K562 (cell line): ENCODE measurements around the gene TUBGCP6. TPM values are rescaled to one million over a fixed set of nuclear protein-coding genes. Genes with fewer than 3 reads are reported as not detected.

ENCODE experiments used
- ATAC-seq: fragments of 200-7000 bp; cut with Tn5 transposase; 3 replicates; pipeline ENCODE4 v1.9.1; 2020; ENCODE audit warnings: moderate library complexity
- BruUV-seq: library from RNA; stranded (reverse); fragments of 400-500 nt; replicated peaks from 2 replicates; lab custom pipeline; 2021; lab: Mats Ljungman, UMichigan
- CTCF ChIA-PET: fragments of 300-600 bp; formaldehyde crosslinking; extraction: SDS; loops from one replicate; lab custom pipeline; 2021; ENCODE audit warnings: low intra/inter-chr PET ratio; lab: Yijun Ruan, JAX
- POLR2A ChIA-PET: fragments of 300-600, 350-650 bp; sonication (Branson Sonifier 250); formaldehyde crosslinking; extraction: SDS; loops from one replicate; lab custom pipeline; 2021; ENCODE audit warnings: antibody characterized with exemption, inconsistent platforms; lab: Yijun Ruan, JAX
- DNase-seq, 4 experiments: peaks; one replicate each; pipeline versions ENCODE4 v3.0.0 to v3.0.0-alpha.2; 2011 to 2018; ENCODE audit warnings: low spot score in 3 of 4, mixed read lengths in 3 of 4; ENCODE audit errors: extremely low read depth in 1 of 4
- FAIRE-seq: peaks from 2 replicates; lab custom pipeline; 2011; peaks lifted over from hg19 to GRCh38; lab: Jason Lieb, UNC
- H2AFZ ChIP-seq: 2 replicates; pipeline ENCODE4 v1.6.0; 2011; ENCODE audit warnings: low read depth, low read length, control low read depth, inconsistent platforms
- H3K27ac ChIP-seq: fragments of 200-600 bp; 3 replicates; pipeline ENCODE4 v1.8.0; 2011; ENCODE audit warnings: low read depth, mild to moderate bottlenecking, control low read depth, inconsistent platforms, low read length, moderate library complexity, mixed read lengths; ENCODE audit errors: extremely low read depth
- H3K27me3 ChIP-seq, 2 experiments: fragments of 300-600 bp in 1 of 2; 2 replicates in 1 of 2; 3 replicates in 1 of 2; pipeline versions ENCODE4 v1.6.0 to v1.8.0; 2011; ENCODE audit warnings: inconsistent platforms in 2 of 2, low read length in 2 of 2, mild to moderate bottlenecking in 1 of 2, mixed read lengths in 1 of 2, moderate library complexity in 1 of 2; ENCODE audit not compliant: control insufficient read depth in 2 of 2, insufficient read depth in 2 of 2
- H3K36me3 ChIP-seq: fragments of 300-600 bp; 3 replicates; pipeline ENCODE4 v1.8.0; 2011; ENCODE audit warnings: mild to moderate bottlenecking, low read length, inconsistent platforms; ENCODE audit not compliant: control insufficient read depth, insufficient read depth
- H3K4me1 ChIP-seq, 2 experiments: fragments of 200-600 bp in 1 of 2; replicated peaks in 1 of 2; 2 replicates in 1 of 2; 3 replicates in 1 of 2; pipeline versions ENCODE4 v1.5.1 to v1.8.0; 2011; ENCODE audit warnings: inconsistent platforms in 2 of 2, low read length in 2 of 2, mild to moderate bottlenecking in 1 of 2, mixed read lengths in 1 of 2, moderate library complexity in 1 of 2; ENCODE audit not compliant: control insufficient read depth in 2 of 2, insufficient read depth in 2 of 2
- H3K4me2 ChIP-seq: 2 replicates; pipeline ENCODE4 v1.6.1; 2011; ENCODE audit warnings: low read length, control low read depth, inconsistent platforms, mixed read lengths; ENCODE audit not compliant: insufficient read depth
- H3K4me3 ChIP-seq: fragments of 200-600 bp; sonication (generic), shearing (Covaris generic); 2 replicates; pipeline ENCODE4 v1.5.1; 2016; ENCODE audit warnings: control low read depth, inconsistent platforms
- H3K79me2 ChIP-seq: fragments of 200-600 bp; 3 replicates; pipeline ENCODE4 v1.8.0; 2011; ENCODE audit warnings: low read length, inconsistent platforms; ENCODE audit not compliant: control insufficient read depth, insufficient read depth
- H3K9ac ChIP-seq, 2 experiments: 2 replicates each; pipeline versions ENCODE4 v1.6.0 to v1.6.1; 2011; ENCODE audit warnings: low read depth in 2 of 2, low read length in 2 of 2, control low read depth in 1 of 2, inconsistent platforms in 1 of 2, mild to moderate bottlenecking in 1 of 2, mixed read lengths in 1 of 2; ENCODE audit not compliant: insufficient read depth in 1 of 2
- H3K9me1 ChIP-seq: one replicate; pipeline ENCODE4 v1.6.0; 2011; ENCODE audit warnings: inconsistent platforms, mild to moderate bottlenecking, low read length, moderate library complexity; ENCODE audit not compliant: control insufficient read depth, insufficient read depth
- H3K9me3 ChIP-seq: replicated peaks from 2 replicates; pipeline ENCODE4 v1.5.1; 2011; ENCODE audit warnings: low read depth, low read length, inconsistent platforms; ENCODE audit not compliant: control insufficient read depth, insufficient read depth
- H4K20me1 ChIP-seq: replicated peaks from 2 replicates; pipeline ENCODE4 v1.6.1; 2011; ENCODE audit warnings: low read length, inconsistent platforms, mixed read lengths; ENCODE audit not compliant: control insufficient read depth, insufficient read depth
- BRF2 ChIP-seq: IDR thresholded peaks from 3 replicates; pipeline ENCODE4 v1.6.1; 2011; ENCODE audit warnings: borderline replicate concordance, mild to moderate bottlenecking; ENCODE audit not compliant: insufficient read length, insufficient read depth
- CGGBP1 ChIP-seq: fragments of 250-450 bp; sonication (Bioruptor Pico); IDR thresholded peaks from 2 replicates; pipeline ENCODE4 v1.9.0; 2021; ENCODE audit warnings: mild to moderate bottlenecking
- CREM ChIP-seq: IDR thresholded peaks from 2 replicates; pipeline ENCODE4 v1.6.1; 2014; ENCODE audit warnings: antibody characterized with exemption, low read depth
- CSDE1 ChIP-seq, 2 experiments: fragments of 450-650 bp; IDR thresholded peaks; 2 replicates each; pipeline ENCODE4 v1.6.1; 2016; ENCODE audit warnings: mild to moderate bottlenecking in 1 of 2
- GABPA ChIP-seq: fragments of 200-800 bp; sonication (Bioruptor generic); conservative IDR thresholded peaks from 2 replicates; pipeline ENCODE4 v1.6.1; 2016; ENCODE audit warnings: low read depth, missing genetic modification characterization, missing compliant biosample characterization
- IRF9 ChIP-seq: fragments of 450-650 bp; IDR thresholded peaks from 2 replicates; pipeline ENCODE4 v1.6.1; 2016; ENCODE audit warnings: missing biosample characterization, missing genetic modification characterization
- LARP7 ChIP-seq: fragments of 450-650 bp; IDR thresholded peaks from 2 replicates; pipeline ENCODE4 v1.6.1; 2016
- MEF2D ChIP-seq: conservative IDR thresholded peaks from 2 replicates; pipeline ENCODE4 v1.6.1; 2016; ENCODE audit warnings: low read depth, missing genetic modification characterization, missing compliant biosample characterization
- PATZ1 ChIP-seq: fragments of 250-450 bp; sonication (Bioruptor Pico); IDR thresholded peaks from 2 replicates; pipeline ENCODE4 v1.5.0; 2020; ENCODE audit warnings: mild to moderate bottlenecking, borderline replicate concordance
- RBFOX2 ChIP-seq: fragments of 200-400 bp; formaldehyde crosslinking; IDR thresholded peaks from 2 replicates; pipeline ENCODE4 v1.6.1; 2017; ENCODE audit warnings: low read depth, mild to moderate bottlenecking, low read length, moderate library complexity
- SOX6 ChIP-seq: fragments of 450-650 bp; IDR thresholded peaks from 2 replicates; pipeline ENCODE4 v1.6.1; 2014; ENCODE audit warnings: mild to moderate bottlenecking
- ZBTB34 ChIP-seq: fragments of 250-450 bp; sonication (Bioruptor Pico); IDR thresholded peaks from 2 replicates; pipeline ENCODE4 v1.8.0; 2021; ENCODE audit warnings: mild to moderate bottlenecking, moderate library complexity
- ZFP36 ChIP-seq: fragments of 150-350 bp; IDR thresholded peaks from 2 replicates; pipeline ENCODE4 v1.6.1; 2018; ENCODE audit warnings: low read length, low read depth; ENCODE audit not compliant: partially characterized antibody
- ZNF324 ChIP-seq: fragments of 250-450 bp; sonication (Bioruptor Pico); IDR thresholded peaks from 2 replicates; pipeline ENCODE4 v1.4.0; 2020; ENCODE audit warnings: mild to moderate bottlenecking
- ZNF583 ChIP-seq: fragments of 250-450 bp; sonication (Bioruptor Pico); IDR thresholded peaks from 2 replicates; pipeline ENCODE4 v1.4.0; 2020
- ZNF707 ChIP-seq: fragments of 250-450 bp; sonication (Bioruptor Pico); conservative IDR thresholded peaks from 2 replicates; pipeline ENCODE4 v1.8.0; 2022; ENCODE audit warnings: inconsistent platforms, mild to moderate bottlenecking, moderate library complexity
- ZNF76 ChIP-seq: fragments of 250-450 bp; sonication (Bioruptor Pico); IDR thresholded peaks from 2 replicates; pipeline ENCODE4 v1.4.0; 2020; ENCODE audit warnings: mild to moderate bottlenecking, moderate library complexity, borderline replicate concordance
- ZNF780A ChIP-seq: fragments of 250-450 bp; sonication (Bioruptor Pico); IDR thresholded peaks from 2 replicates; pipeline ENCODE4 v1.5.0; 2021; ENCODE audit warnings: mild to moderate bottlenecking
- WGBS: fragments of 100-300 bp; shearing (Covaris generic); methylation state at CpG from one replicate; pipeline ENCODE4 v1.1.6; 2016; ENCODE audit warnings: low coverage, mixed read lengths; ENCODE audit not compliant: insufficient coverage; ENCODE audit errors: missing lambda C conversion rate; 5-methylcytosine and 5-hydroxymethylcytosine counted together
- in situ Hi-C: fragments of 300-500 bp; cut with MboI; formaldehyde crosslinking; loops from 4 replicates; pipeline ENCODE4 v1.15.0; 2018; ENCODE audit warnings: inconsistent platforms, mixed read lengths
- intact Hi-C: fragments of 100-400 bp; cut with micrococcal nuclease; formaldehyde crosslinking; loops from 2 replicates; pipeline ENCODE4 v1.14.2; 2022
- polyA plus RNA-seq, 8 experiments: library from polyadenylated mRNA; depleted of rRNA in 4 of 8; stranded (reverse) in 5 of 8; unstranded in 3 of 8; fragments of >200 nt; fragmentation: Nextera tagmentation in 2 of 8; fragmentation: Illumina TruSeq in 1 of 8; extraction: Ambion mirVana in 2 of 8; extraction: Trizol in 1 of 8; gene quantifications; 2 replicates each; pipeline versions ENCODE4 v1.2.1 to v1.2.3, GENCODE V29; 2011 to 2014; ENCODE audit warnings: inconsistent platforms in 1 of 8, missing spikeins in 1 of 8
- total RNA-seq, 7 experiments: library from RNA; depleted of rRNA in 6 of 7; stranded (reverse); fragments of >200 nt in 6 of 7; fragmentation: Illumina TruSeq in 2 of 7; extraction: Trizol in 2 of 7; gene quantifications; 2 replicates each; pipeline versions ENCODE4 v1.2.1 to v1.2.3, GENCODE V29; 2011 to 2021; ENCODE audit warnings: low replicate concordance in 1 of 7

The TUBGCP6 gene
- total and polyA plus RNA-seq, 9 of the 15 experiments (the other 6 are each of a cell fraction or from before 2014, with no cell fraction given), result 0.76 to 33.0 (median 10.1) TPM

GRCh38 chr22:50193621-50194020, 51.2 kb downstream of the TUBGCP6 start:
- peaks cover 42% of the 10 kb centered on the region for H3K79me2 ChIP-seq
- H3K9me3 ChIP-seq, result no peaks in the 10 kb centered on the region
- no peak for ATAC-seq
- H3K9ac ChIP-seq, result no peak overlapping the region
- no peak for FAIRE-seq
- ChIA-PET POLR2A (no interaction called here), CTCF (no interaction called here)
- H3K4me2 ChIP-seq, result no peak overlapping the region
- peaks cover 7% of the 10 kb centered on the region for H3K9me1 ChIP-seq
- H2AFZ ChIP-seq, result no peak overlapping the region
- no peak overlapping the region for H3K4me3 ChIP-seq
- no peak overlapping the region for H3K27ac ChIP-seq
- peaks cover 61% of the 10 kb centered on the region; the same call in 2 of the 3 replicates for H3K36me3 ChIP-seq
- BruUV-seq, result no TSS peak
- 97% methylated on average over 5 of the region's 8 CpGs for WGBS
- peaks cover 8% of the 10 kb centered on the region for H4K20me1 ChIP-seq
- DNase-seq, result no peak
- no peak for TF ChIP-seq SOX6
- TF ChIP-seq ZNF707, result no peak
- no peak for TF ChIP-seq ZNF780A (CRISPR knock-in tag)
- no peak for TF ChIP-seq PATZ1
- no peak for TF ChIP-seq CREM
- no peak for TF ChIP-seq ZNF76 (CRISPR knock-in tag)
- TF ChIP-seq CSDE1 (IDR thresholded peaks at IDR 0.05), result no peak
- no peak for TF ChIP-seq LARP7
- no peak for TF ChIP-seq IRF9
- no peak for TF ChIP-seq ZBTB34
- TF ChIP-seq ZFP36, result no peak
- TF ChIP-seq CGGBP1, result no peak
- no peak for TF ChIP-seq MEF2D (tag)
- TF ChIP-seq ZNF324 (CRISPR knock-in tag), result no peak
- no peak for TF ChIP-seq GABPA
- TF ChIP-seq BRF2, result no peak
- TF ChIP-seq RBFOX2, result no peak
- no peak for TF ChIP-seq ZNF583 (CRISPR knock-in tag)
- TF ChIP-seq, all 486 proteins: peak for 0
- Histone ChIP-seq H3K27me3 (no peaks in the 10 kb centered on the region), H3K4me1 (peaks cover 12 to 56% of the 10 kb centered on the region in 2 experiments)
- in situ Hi-C loops (no loop called here), intact Hi-C loops (no loop called here)
